HG02870 (cell line): ENCODE measurements around the gene ROR1.

Source experiments
- ATAC-seq: cut with Tn5 transposase; IDR thresholded peaks from one replicate; pipeline ENCODE4 v1.9.1; 2021; ENCODE audit warnings: mild to moderate bottlenecking, moderate library complexity; ENCODE audit not compliant: unreplicated experiment

Gene ROR1

GRCh38 chr1:63773815-63774616 lies at the start of gene ROR1:
ROR1 (plus strand) TSS chr1:63774017.
- ATAC-seq, result peak; percentile 79

- ATAC-seq, result no peak
These were observed 49.4 kb upstream of the ROR1 start for GRCh38 chr1:63724375-63724899.

- ATAC-seq, result no peak
These were observed 45.1 kb upstream of the ROR1 start for GRCh38 chr1:63728611-63729226.

GRCh38 chr1:63729227-63729620 lies 44.6 kb upstream of the ROR1 start:
- no peak for ATAC-seq

GRCh38 chr1:63730211-63730610 lies 43.6 kb upstream of the ROR1 start:
- no peak for ATAC-seq

- ATAC-seq, result no peak
These were observed 42.4 kb upstream of the ROR1 start for GRCh38 chr1:63731117-63732043.

GRCh38 chr1:63732666-63733065 lies 41.2 kb upstream of the ROR1 start:
- ATAC-seq, result no peak

GRCh38 chr1:63738772-63739171 lies 35.0 kb upstream of the ROR1 start:
- no peak for ATAC-seq

GRCh38 chr1:63739452-63739851 lies 34.4 kb upstream of the ROR1 start:
- ATAC-seq, result no peak

- ATAC-seq, result no peak
These were observed 33.4 kb upstream of the ROR1 start for GRCh38 chr1:63740432-63740831.

GRCh38 chr1:63742526-63742925 lies 31.3 kb upstream of the ROR1 start:
- ATAC-seq, result no peak

- no peak for ATAC-seq
These were observed 30.0 kb upstream of the ROR1 start for GRCh38 chr1:63743781-63744180.

GRCh38 chr1:63746129-63746864 lies 27.5 kb upstream of the ROR1 start:
- no peak for ATAC-seq

- ATAC-seq, result no peak
These were observed 26.4 kb upstream of the ROR1 start for GRCh38 chr1:63747445-63747844.

GRCh38 chr1:63748046-63748580 lies 25.7 kb upstream of the ROR1 start:
- ATAC-seq, result no peak

- no peak for ATAC-seq
These were observed 25.2 kb upstream of the ROR1 start for GRCh38 chr1:63748641-63749040.

- no peak for ATAC-seq
These were observed 23.1 kb upstream of the ROR1 start for GRCh38 chr1:63750721-63751120.

GRCh38 chr1:63752176-63752575 lies 21.6 kb upstream of the ROR1 start:
- ATAC-seq, result no peak

GRCh38 chr1:63753591-63753990 lies 20.2 kb upstream of the ROR1 start:
- no peak for ATAC-seq

- no peak for ATAC-seq
These were observed 17.0 kb upstream of the ROR1 start for GRCh38 chr1:63756839-63757238.
